GM13977 (cell line): ENCODE measurements around the gene CHAD.
"Not testable (repeated sequence)": the region's sequence is repeated elsewhere in the genome, so short reads cannot be mapped to it uniquely, and the experiment has no call there.

Experiments used
- DNase-seq: peaks from one replicate; pipeline ENCODE4 v3.0.0; 2012; ENCODE audit warnings: low spot score
- in situ Hi-C: fragments of 300-500 bp; cut with MboI; formaldehyde crosslinking; loops from one replicate; pipeline ENCODE4 v1.12.0; 2022; ENCODE audit warnings: low sequenced_read_pairs, low pct_unique_long_range_greater_than_20kb, mixed read lengths, inconsistent platforms; ENCODE audit not compliant: unreplicated experiment
- TF ChIP-seq, protein P1 (sequence below): IDR thresholded peaks from 2 replicates; pipeline ENCODE4 v1.5.1; 2012; ENCODE audit warnings: mild to moderate bottlenecking, control low read depth; ENCODE audit not compliant: insufficient read depth; ENCODE audit errors: extremely low read depth, missing control alignments

CHAD gene

DNA sequence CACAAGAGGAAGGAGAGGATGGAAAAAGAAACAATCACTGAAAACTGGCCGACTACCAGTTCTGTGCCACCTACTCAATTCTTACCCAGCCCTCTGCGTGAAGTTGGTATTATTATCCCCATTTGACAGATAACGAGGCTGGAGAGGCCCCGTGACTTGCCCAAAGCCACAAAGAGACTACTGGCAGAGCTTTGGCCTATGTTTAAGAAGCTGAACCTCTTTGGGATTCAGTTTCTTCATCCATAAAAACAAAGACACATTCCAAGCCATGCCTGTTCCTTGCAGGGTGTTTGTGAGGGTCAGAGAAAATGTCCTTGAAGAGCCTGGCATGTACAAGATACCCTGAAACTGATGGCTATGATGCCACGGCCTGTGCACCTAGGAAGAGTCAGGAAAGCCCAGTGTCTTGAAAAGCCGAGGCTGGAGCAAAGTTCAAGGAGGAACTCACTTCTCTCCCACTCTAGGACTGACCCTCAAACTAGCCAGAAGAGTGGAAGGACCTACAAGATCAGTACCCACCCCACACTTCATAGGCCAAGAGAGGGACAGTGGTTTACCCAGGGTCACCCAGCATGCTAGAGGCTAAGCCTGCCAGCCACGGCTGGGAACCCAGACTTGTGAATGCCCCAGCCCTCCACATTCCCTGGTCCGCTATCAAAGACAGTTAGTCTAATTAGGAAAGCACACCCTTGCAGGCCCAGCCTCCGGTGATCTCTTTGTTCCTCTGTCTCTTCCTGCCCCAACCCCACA is 44.3 kb downstream of the CHAD start:
- no peak for DNase-seq

DNA sequence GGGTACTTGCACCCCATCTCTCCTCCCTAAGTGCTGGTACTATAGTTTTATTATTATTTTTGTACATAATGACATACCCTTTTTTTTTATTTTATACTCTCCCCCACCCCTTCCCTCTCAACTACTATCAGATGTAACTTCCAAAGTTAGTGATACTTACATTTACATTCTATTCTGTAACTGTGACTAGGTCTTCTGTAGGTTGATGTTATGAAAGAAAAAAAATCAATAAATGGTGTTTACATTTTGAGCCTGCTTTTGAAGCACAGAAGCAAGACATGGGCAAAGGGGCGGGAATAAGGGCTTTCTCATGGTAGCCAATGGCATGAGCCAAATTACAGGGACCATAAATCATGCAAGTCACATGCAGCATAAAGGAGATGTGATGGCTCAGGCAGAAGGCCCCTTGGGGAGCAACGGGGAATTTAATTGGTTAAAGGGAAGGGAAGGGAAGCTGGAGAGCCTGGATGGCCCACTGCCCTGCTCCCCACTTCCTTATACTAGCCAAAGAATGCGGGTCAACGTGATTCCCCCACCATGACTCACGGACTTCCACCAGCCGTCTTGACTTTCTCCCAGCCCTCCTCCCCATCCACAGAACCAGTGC is 45.0 kb downstream of the CHAD start:
- DNase-seq = no peak
- in situ Hi-C loops = no loop called here
- TF ChIP-seq, protein P1, sequence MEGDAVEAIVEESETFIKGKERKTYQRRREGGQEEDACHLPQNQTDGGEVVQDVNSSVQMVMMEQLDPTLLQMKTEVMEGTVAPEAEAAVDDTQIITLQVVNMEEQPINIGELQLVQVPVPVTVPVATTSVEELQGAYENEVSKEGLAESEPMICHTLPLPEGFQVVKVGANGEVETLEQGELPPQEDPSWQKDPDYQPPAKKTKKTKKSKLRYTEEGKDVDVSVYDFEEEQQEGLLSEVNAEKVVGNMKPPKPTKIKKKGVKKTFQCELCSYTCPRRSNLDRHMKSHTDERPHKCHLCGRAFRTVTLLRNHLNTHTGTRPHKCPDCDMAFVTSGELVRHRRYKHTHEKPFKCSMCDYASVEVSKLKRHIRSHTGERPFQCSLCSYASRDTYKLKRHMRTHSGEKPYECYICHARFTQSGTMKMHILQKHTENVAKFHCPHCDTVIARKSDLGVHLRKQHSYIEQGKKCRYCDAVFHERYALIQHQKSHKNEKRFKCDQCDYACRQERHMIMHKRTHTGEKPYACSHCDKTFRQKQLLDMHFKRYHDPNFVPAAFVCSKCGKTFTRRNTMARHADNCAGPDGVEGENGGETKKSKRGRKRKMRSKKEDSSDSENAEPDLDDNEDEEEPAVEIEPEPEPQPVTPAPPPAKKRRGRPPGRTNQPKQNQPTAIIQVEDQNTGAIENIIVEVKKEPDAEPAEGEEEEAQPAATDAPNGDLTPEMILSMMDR = no peak

More for the DNA sequence above, 44.3 kb downstream of the CHAD start:
- TF ChIP-seq, protein P1 = no peak
- in situ Hi-C loops = no loop called here

DNA sequence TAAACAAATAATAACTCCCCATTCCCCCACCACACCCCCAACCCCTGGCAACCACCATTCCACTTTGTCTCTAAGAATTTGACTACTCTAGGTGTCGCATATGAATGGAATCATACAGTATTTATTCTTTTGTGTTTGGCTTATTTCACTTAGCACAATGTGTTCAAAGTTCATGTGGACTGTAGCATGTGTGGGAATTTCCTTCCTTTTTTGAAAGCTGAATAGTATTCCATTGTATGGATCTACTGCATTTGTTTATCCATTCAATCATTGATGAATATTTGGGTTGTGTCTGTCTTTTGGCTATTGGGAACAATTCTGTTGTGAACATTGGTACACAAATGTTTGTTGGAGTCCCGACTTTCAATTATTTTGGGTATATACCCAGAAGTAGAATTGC is 45.9 kb downstream of the CHAD start:
- TF ChIP-seq, protein P1 = no peak
- in situ Hi-C loops = no loop called here

DNA sequence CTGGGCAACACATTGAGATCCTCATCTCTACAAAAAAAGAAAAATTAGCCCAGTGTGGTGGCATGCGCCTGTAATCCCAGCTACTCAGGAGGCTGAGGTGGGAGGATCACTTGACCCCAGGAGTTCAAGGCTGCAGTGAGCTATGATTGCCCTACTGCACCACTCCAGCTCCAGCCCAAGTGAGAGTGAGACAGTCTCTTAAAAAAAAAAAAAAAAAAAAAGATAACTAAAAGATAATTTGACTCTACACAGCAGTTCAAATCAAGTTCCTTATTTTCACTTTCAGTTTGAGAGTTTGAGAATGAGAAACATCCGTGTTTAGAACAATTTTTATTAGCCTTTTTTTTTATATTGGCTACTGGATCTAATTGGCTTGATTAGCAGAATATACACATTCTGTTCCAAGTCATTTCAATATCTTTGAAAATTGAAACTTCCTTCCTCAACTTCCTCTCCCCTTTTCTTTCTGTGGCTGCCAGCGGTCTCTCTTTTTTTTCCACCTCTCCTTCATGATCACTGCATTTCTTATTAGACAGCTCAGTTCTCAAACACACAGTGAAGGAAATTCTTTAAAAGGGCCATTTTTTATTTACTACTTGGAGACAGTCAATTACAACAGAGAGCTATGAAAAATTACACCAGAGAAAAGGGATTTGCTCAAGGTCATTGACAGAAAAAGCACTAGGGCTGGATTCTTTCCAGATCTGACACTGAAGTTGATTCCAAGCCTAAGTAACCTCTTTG is 47.2 kb downstream of the CHAD start:
- TF ChIP-seq, protein P1 = no peak
- in situ Hi-C loops = no loop called here
- peak; percentile 66 for DNase-seq

More for the DNA sequence above, 45.9 kb downstream of the CHAD start:
- no peak for DNase-seq

DNA sequence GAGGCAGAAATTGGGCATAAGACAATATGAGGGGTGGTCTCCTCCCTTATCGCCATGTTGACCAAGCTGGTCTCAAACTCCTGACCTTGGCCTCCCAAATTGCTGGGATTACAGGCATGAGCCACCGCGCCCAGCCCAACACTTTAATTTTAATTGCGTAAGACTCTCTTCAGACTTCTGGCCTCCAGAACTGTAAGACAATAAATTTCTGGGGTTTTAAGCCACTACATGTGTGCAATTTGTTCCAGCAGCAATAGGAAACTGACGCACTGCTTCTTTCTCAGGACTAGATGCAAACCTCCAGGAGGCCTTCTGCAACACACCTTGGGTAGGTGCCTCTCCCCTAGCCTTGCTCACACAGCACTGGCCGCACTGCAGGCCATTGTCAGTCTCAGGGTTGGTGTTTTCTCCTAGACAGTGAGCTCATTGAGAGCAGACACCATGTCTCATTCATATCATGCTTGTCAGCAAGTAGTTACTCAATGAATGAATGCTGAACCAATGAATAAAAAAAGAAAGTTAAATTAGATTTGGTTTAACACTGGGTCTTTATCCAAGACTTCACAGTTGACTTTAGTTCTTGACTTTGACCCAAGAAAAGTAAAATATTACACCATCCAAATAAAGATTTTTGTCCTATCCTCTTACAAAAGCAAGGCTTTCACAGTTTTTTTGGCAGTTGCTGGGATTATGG is 48.1 kb downstream of the CHAD start:
- no peak for DNase-seq
- in situ Hi-C loops = no loop called here
- TF ChIP-seq, protein P1 = no peak

DNA sequence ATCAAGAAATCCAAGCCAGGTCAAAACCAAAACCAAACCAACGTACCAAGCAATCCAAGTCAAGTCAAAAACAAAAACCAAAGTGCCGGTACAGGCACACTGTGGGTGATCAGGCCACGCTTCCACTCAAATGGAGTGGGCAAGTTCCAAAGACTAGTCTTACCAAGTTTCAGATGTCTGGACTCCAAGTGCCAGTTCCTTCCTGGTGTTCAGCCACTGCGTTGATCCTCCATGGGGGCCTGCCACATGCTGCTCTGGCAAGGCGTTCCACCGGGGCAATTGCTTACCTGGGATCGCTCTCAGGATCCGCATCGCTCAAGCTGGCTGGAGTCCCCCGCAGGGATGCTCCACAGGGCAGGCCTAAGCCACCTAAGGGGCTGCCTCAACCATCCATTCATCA is 49.1 kb downstream of the CHAD start:
- in situ Hi-C loops = not testable (repeated sequence)

DNA sequence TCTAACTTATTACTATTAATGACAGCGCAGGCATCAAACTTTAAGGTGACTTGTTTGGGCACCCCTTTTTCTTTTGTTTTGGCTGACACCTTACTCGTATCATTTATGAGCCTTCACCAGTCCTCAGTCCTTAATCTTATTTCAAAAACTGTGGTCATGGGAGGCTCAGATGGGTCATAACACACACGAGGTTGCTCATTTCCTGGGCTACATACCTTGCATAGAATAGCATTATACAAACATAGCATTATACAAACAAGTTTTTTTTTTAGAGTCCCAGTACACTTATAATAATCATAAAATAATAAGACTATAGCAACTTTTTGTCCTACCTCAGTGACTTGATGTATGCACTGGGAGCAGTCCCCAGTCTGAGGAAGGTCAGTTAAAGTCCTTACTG is 53.9 kb downstream of the CHAD start:
- in situ Hi-C loops = no loop called here
- no peak for DNase-seq
- TF ChIP-seq, protein P1 = no peak

More for the DNA sequence above, 49.1 kb downstream of the CHAD start:
- not testable (repeated sequence) for DNase-seq
